DND-41 (cell line): ENCODE results near the gene GANAB.
"Not testable (repeated sequence)": the region's sequence is repeated elsewhere in the genome, so short reads cannot be mapped to it uniquely, and the experiment has no call there.

Experiments
- CTCF ChIP-seq: IDR thresholded peaks from 2 replicates; pipeline ENCODE4 v1.5.1; 2012; ENCODE audit warnings: borderline replicate concordance, low read length, moderate library complexity, mild to moderate bottlenecking; ENCODE audit not compliant: poor library complexity, severe bottlenecking; ENCODE audit errors: extremely low read depth
- EZH2 ChIP-seq: IDR thresholded peaks from 3 replicates; pipeline ENCODE4 v1.6.1; 2012; ENCODE audit warnings: borderline replicate concordance, low read depth, mild to moderate bottlenecking, moderate library complexity, low read length, inconsistent platforms; ENCODE audit not compliant: severe bottlenecking

DNA sequence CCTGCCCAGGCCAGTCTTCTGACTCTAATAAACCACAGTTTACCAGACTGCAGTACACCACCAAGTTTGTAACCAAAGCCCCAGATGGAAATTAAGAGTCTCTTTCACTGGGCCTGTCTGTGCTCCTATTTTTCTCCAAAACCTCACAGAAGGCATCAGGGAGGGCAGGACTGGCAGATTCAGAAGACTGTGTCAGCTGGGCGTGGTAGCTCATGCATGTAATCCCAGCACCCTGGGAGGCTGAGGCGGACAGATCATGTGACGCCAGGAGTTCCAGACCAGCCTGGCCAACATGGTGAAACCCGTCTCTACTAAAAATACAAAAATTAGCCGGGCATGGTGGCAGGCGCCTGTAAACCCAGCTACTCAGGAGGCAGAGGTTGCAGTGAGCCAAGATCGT is 61.1 kb downstream of the GANAB start:
- TF ChIP-seq EZH2, CTCF: not testable (repeated sequence)
